GM23248 (cell line): Measurements from ENCODE around the gene PRDM1. TPM values are rescaled to one million over a fixed set of nuclear protein-coding genes. Genes with fewer than 3 reads are reported as not detected.
A peak's percentile ranks its signal among the peaks of the same experiment; 100 is the strongest.

Experiments used
- DNase-seq: peaks from one replicate; pipeline ENCODE4 v3.0.0-alpha.2; 2015
- H2AFZ ChIP-seq: fragments of 200-600 bp; sonication (generic); 2 replicates; pipeline ENCODE4 v1.6.1; 2016; ENCODE audit warnings: antibody characterized with exemption
- H3F3A ChIP-seq: fragments of 200-600 bp; sonication (generic); 2 replicates; pipeline ENCODE4 v1.6.1; 2016; ENCODE audit warnings: mild to moderate bottlenecking, antibody characterized with exemption, mixed run types; ENCODE audit not compliant: insufficient read depth
- H3K27ac ChIP-seq: fragments of 200-600 bp; sonication (generic); 2 replicates; pipeline ENCODE4 v1.5.1; 2016; ENCODE audit warnings: mild to moderate bottlenecking
- H3K27me3 ChIP-seq: fragments of 200-600 bp; sonication (generic); replicated peaks from 2 replicates; pipeline ENCODE4 v1.6.1; 2016; ENCODE audit warnings: mild to moderate bottlenecking; ENCODE audit not compliant: insufficient read depth
- H3K36me3 ChIP-seq: fragments of 200-600 bp; sonication (generic); 2 replicates; pipeline ENCODE4 v1.6.1; 2016; ENCODE audit warnings: low read depth, mild to moderate bottlenecking
- H3K4me1 ChIP-seq: fragments of 200-600 bp; sonication (generic); 2 replicates; pipeline ENCODE4 v1.6.1; 2016; ENCODE audit warnings: mild to moderate bottlenecking; ENCODE audit not compliant: insufficient read depth
- H3K4me2 ChIP-seq: fragments of 200-600 bp; sonication (generic); one replicate; pipeline ENCODE4 v1.6.1; 2016; ENCODE audit warnings: mild to moderate bottlenecking; ENCODE audit not compliant: unreplicated experiment
- H3K4me3 ChIP-seq: fragments of 200-600 bp; sonication (generic); 2 replicates; pipeline ENCODE4 v1.5.1; 2016; ENCODE audit warnings: mild to moderate bottlenecking
- H3K79me2 ChIP-seq: fragments of 200-600 bp; sonication (generic); 2 replicates; pipeline ENCODE4 v1.6.1; 2016; ENCODE audit warnings: mild to moderate bottlenecking; ENCODE audit not compliant: insufficient read depth
- H3K9ac ChIP-seq: fragments of 200-600 bp; sonication (generic); 2 replicates; pipeline ENCODE4 v1.6.1; 2016; ENCODE audit warnings: mild to moderate bottlenecking
- H3K9me2 ChIP-seq: fragments of 200-600 bp; sonication (generic); 2 replicates; pipeline ENCODE4 v1.6.1; 2016; ENCODE audit warnings: mixed run types, mild to moderate bottlenecking, moderate library complexity; ENCODE audit not compliant: insufficient read depth
- H3K9me3 ChIP-seq: fragments of 200-600 bp; sonication (generic); one replicate; pipeline ENCODE4 v1.6.1; 2017; ENCODE audit warnings: low read depth
- H4K20me1 ChIP-seq: fragments of 200-600 bp; sonication (generic); 2 replicates; pipeline ENCODE4 v1.6.0; 2016; ENCODE audit not compliant: insufficient read depth
- EZH2 ChIP-seq: fragments of 200-600 bp; sonication (generic); IDR thresholded peaks from 2 replicates; pipeline ENCODE4 v1.6.1; 2018; ENCODE audit warnings: antibody characterized with exemption, mild to moderate bottlenecking; ENCODE audit not compliant: insufficient read depth, poor library complexity, severe bottlenecking
- EZH2phosphoT487 ChIP-seq: fragments of 200-600 bp; sonication (generic); IDR thresholded peaks from 2 replicates; pipeline ENCODE4 v1.6.1; 2018; ENCODE audit warnings: antibody characterized with exemption, moderate library complexity, mild to moderate bottlenecking, low read depth; ENCODE audit not compliant: insufficient read depth
- WGBS, 2 experiments: methylation state at CpG; one replicate each; pipeline ENCODE4 v1.1.6; 2015 to 2017; ENCODE audit warnings: low lambda C conversion rate in 2 of 2, low coverage in 1 of 2; ENCODE audit errors: missing lambda C conversion rate in 2 of 2; 5-methylcytosine and 5-hydroxymethylcytosine counted together
- in situ Hi-C: fragments of 300-500 bp; cut with MboI; formaldehyde crosslinking; loops from 2 replicates; pipeline ENCODE4 v1.15.0; 2020
- polyA plus RNA-seq: library from polyadenylated mRNA; unstranded; fragments of >200 nt; fragmentation: Nextera tagmentation; extraction: Ambion mirVana; gene quantifications from 2 replicates; pipeline ENCODE4 v1.2.1, GENCODE V29; 2016
- total RNA-seq: library from RNA; depleted of rRNA; stranded (reverse); fragments of >200 nt; shearing (Covaris generic); gene quantifications from 2 replicates; pipeline ENCODE4 v1.2.3, GENCODE V29; 2014

Gene PRDM1
- total and polyA plus RNA-seq, 2 experiments from 2014 or later, result 2.7 to 3.9 TPM

GRCh38 chr6:106064756-106065155, 21.4 kb upstream of the PRDM1 start:
- no peaks in the 10 kb centered on the region for H3K79me2 ChIP-seq
- no peaks in the 10 kb centered on the region for H4K20me1 ChIP-seq
- H3K27ac ChIP-seq, result no peak overlapping the region
- in situ Hi-C loops, result no loop called here
- no peaks in the 10 kb centered on the region for H3K9me3 ChIP-seq
- H3K27me3 ChIP-seq, result no peaks in the 10 kb centered on the region
- H3K36me3 ChIP-seq, result no peaks in the 10 kb centered on the region
- H3K4me3 ChIP-seq, result no peak overlapping the region
- no peak overlapping the region for H3K4me2 ChIP-seq
- no peaks in the 10 kb centered on the region for H3K9me2 ChIP-seq
- TF ChIP-seq EZH2 (no peak), EZH2phosphoT487 (no peak)
- no peak overlapping the region for H3K9ac ChIP-seq
- no peak overlapping the region for H2AFZ ChIP-seq
- WGBS, 2 experiments, result 57 to 68% methylated on average over 1 of the region's 1 CpG
- peaks cover 21% of the 10 kb centered on the region for H3K4me1 ChIP-seq
- peak; percentile 68 for DNase-seq
- H3F3A ChIP-seq, result peaks cover 23% of the 10 kb centered on the region

GRCh38 chr6:106066989-106067388, 19.1 kb upstream of the PRDM1 start:
- in situ Hi-C loops, result no loop called here
- DNase-seq, result no peak
- H3K9me3 ChIP-seq, result no peaks in the 10 kb centered on the region

GRCh38 chr6:106069478-106069877, 16.7 kb upstream of the PRDM1 start:
- Histone ChIP-seq H3K27me3 (no peaks in the 10 kb centered on the region), H3F3A (peaks cover 7% of the 10 kb centered on the region; the same call in 1 of the 2 replicates), H3K27ac (no peak overlapping the region), H3K79me2 (no peaks in the 10 kb centered on the region), H3K9me2 (no peaks in the 10 kb centered on the region), H3K36me3 (no peaks in the 10 kb centered on the region), H4K20me1 (no peaks in the 10 kb centered on the region), H3K9me3 (no peaks in the 10 kb centered on the region), H3K4me3 (no peak overlapping the region), H3K4me2 (no peak overlapping the region), H2AFZ (no peak overlapping the region), H3K4me1 (peaks cover 6% of the 10 kb centered on the region; the same call in 1 of the 2 replicates), H3K9ac (no peak overlapping the region)
- in situ Hi-C loops, result no loop called here
- TF ChIP-seq EZH2, result no peak
- TF ChIP-seq EZH2phosphoT487, result no peak
- 29 to 32% methylated on average over 8 of the region's 8 CpGs for WGBS, 2 experiments
- peak; percentile 52 for DNase-seq

More at GRCh38 chr6:106066989-106067388, 19.1 kb upstream of the PRDM1 start:
- Histone ChIP-seq H3K4me2 (no peak overlapping the region), H3K9ac (no peak overlapping the region), H3K4me3 (no peak overlapping the region), H3K9me2 (no peaks in the 10 kb centered on the region), H3K27ac (no peak overlapping the region), H3K4me1 (peaks cover 21% of the 10 kb centered on the region), H3K36me3 (no peaks in the 10 kb centered on the region), H2AFZ (no peak overlapping the region), H3F3A (peaks cover 23% of the 10 kb centered on the region), H4K20me1 (no peaks in the 10 kb centered on the region), H3K79me2 (no peaks in the 10 kb centered on the region), H3K27me3 (no peaks in the 10 kb centered on the region)
- WGBS, 2 experiments, result 59 to 67% methylated on average over 1 of the region's 1 CpG
- TF ChIP-seq EZH2 (no peak), EZH2phosphoT487 (no peak)

GRCh38 chr6:106070636-106071035, 15.5 kb upstream of the PRDM1 start:
- no peak for TF ChIP-seq EZH2phosphoT487
- TF ChIP-seq EZH2, result no peak
- no peaks in the 10 kb centered on the region for H3K4me1 ChIP-seq
- no peaks in the 10 kb centered on the region for H3K79me2 ChIP-seq
- H4K20me1 ChIP-seq, result no peaks in the 10 kb centered on the region
- no peak overlapping the region for H3K4me2 ChIP-seq
- DNase-seq, result no peak
- H3K9me2 ChIP-seq, result no peaks in the 10 kb centered on the region
- H3K4me3 ChIP-seq, result no peak overlapping the region
- H3K27ac ChIP-seq, result no peak overlapping the region
- H3K36me3 ChIP-seq, result no peaks in the 10 kb centered on the region
- H3K9ac ChIP-seq, result no peak overlapping the region
- in situ Hi-C loops, result no loop called here
- WGBS, 2 experiments, result 92 to 94% methylated on average over 1 of the region's 1 CpG
- no peak overlapping the region for H2AFZ ChIP-seq
- peaks cover 6% of the 10 kb centered on the region; the same call in 1 of the 2 replicates for H3F3A ChIP-seq
- H3K9me3 ChIP-seq, result no peaks in the 10 kb centered on the region
- H3K27me3 ChIP-seq, result no peaks in the 10 kb centered on the region
